ENCODE data around the gene DENND2D. TPM values are rescaled to one million over a fixed set of nuclear protein-coding genes. Genes with fewer than 3 reads are reported as not detected.
"Not testable (repeated sequence)": the region's sequence is repeated elsewhere in the genome, so short reads cannot be mapped to it uniquely, and the experiment has no call there.

The DENND2D gene
- total RNA-seq, 2 donors from 2014 or later = 15.8 to 19.8 TPM

GRCh38 chr1:111218701-111219556 is 18.5 kb upstream of the DENND2D start:
- no peak for TF ChIP-seq CTCF (IDR thresholded peaks at IDR 0.05)
- DNase-seq (ENCODE audit: low spot score) (no peak), ATAC-seq (ENCODE audit: insufficient number of reproducible peaks, low FRiP score, low read depth) (no peak)
- Histone ChIP-seq H3K9me3 (no peaks in the 10 kb centered on the region), H3K27ac (no peak overlapping the region), H3K36me3 (no peaks in the 10 kb centered on the region), H3K4me3 (no peak overlapping the region), H3K4me1 (ENCODE audit: control insufficient read depth in 1 of 2, low read depth in 2 of 2) (peaks cover 6 to 9% of the 10 kb centered on the region in 2 donors), H3K27me3 (replicated peaks; ENCODE audit: insufficient read depth) (no peaks in the 10 kb centered on the region)

GRCh38 chr1:111217183-111217910 is 16.9 kb upstream of the DENND2D start:
- Histone ChIP-seq H3K9me3 (no peaks in the 10 kb centered on the region), H3K27me3 (replicated peaks; ENCODE audit: insufficient read depth) (no peaks in the 10 kb centered on the region), H3K4me3 (no peak overlapping the region), H3K36me3 (no peaks in the 10 kb centered on the region), H3K27ac (no peak overlapping the region), H3K4me1 (ENCODE audit: control insufficient read depth in 1 of 2, low read depth in 2 of 2) (peaks cover 1 to 2% of the 10 kb centered on the region in 2 donors)
- DNase-seq (ENCODE audit: low spot score) (no peak), ATAC-seq (ENCODE audit: insufficient number of reproducible peaks, low FRiP score, low read depth) (no peak)
- no peak for TF ChIP-seq CTCF (IDR thresholded peaks at IDR 0.05)

GRCh38 chr1:111216751-111217150 is 16.3 kb upstream of the DENND2D start:
- DNase-seq (ENCODE audit: low spot score) (no peak), ATAC-seq (ENCODE audit: insufficient number of reproducible peaks, low FRiP score, low read depth) (no peak)
- Histone ChIP-seq H3K27me3 (replicated peaks; ENCODE audit: insufficient read depth) (no peaks in the 10 kb centered on the region), H3K9me3 (no peaks in the 10 kb centered on the region), H3K27ac (no peak overlapping the region), H3K36me3 (no peaks in the 10 kb centered on the region), H3K4me1 (ENCODE audit: control insufficient read depth in 1 of 2, low read depth in 2 of 2) (no peaks in the 10 kb centered on the region), H3K4me3 (no peak overlapping the region)
- no peak for TF ChIP-seq CTCF (IDR thresholded peaks at IDR 0.05)

- H3K36me3 ChIP-seq; H3K9me3 ChIP-seq; H3K27ac ChIP-seq; DNase-seq (ENCODE audit: low spot score); ATAC-seq (ENCODE audit: insufficient number of reproducible peaks, low FRiP score, low read depth); H3K27me3 ChIP-seq (replicated peaks; ENCODE audit: insufficient read depth); H3K4me1 ChIP-seq (ENCODE audit: control insufficient read depth in 1 of 2, low read depth in 2 of 2); H3K4me3 ChIP-seq: not testable (repeated sequence)
Observed at GRCh38 chr1:111215285-111215684, 14.8 kb upstream of the DENND2D start.

DNA sequence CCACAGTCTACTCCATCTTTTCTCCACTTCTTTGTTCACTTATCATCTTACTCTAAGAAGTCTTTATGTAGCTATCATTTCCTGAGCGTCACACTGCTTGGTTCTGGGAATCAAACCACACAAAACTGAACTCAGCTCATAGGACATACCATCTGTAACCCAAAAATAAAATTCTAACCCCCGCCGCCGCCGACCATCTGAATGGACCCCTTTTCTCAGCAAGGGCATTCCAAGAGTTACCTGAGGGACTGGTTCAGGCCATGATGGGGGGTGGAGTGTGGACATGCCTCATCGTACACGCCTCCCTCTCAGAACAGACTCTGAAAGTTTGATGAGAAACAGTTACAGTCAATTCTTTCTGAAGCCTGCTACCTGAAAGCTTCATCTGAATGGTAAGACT is 14.4 kb upstream of the DENND2D start:
- H3K4me1 ChIP-seq (ENCODE audit: control insufficient read depth in 1 of 2, low read depth in 2 of 2) = no peaks in the 10 kb centered on the region
- no peaks in the 10 kb centered on the region for H3K36me3 ChIP-seq
- H3K27me3 ChIP-seq (replicated peaks; ENCODE audit: insufficient read depth) = no peaks in the 10 kb centered on the region
- H3K4me3 ChIP-seq = no peak overlapping the region
- no peak overlapping the region for H3K27ac ChIP-seq
- no peaks in the 10 kb centered on the region for H3K9me3 ChIP-seq
- no peak for TF ChIP-seq CTCF (IDR thresholded peaks at IDR 0.05)
- no peak for DNase-seq (ENCODE audit: low spot score)
- ATAC-seq (ENCODE audit: insufficient number of reproducible peaks, low FRiP score, low read depth) = no peak
